ENCODE data around the gene DLG2. TPM values are rescaled to one million over a fixed set of nuclear protein-coding genes. Genes with fewer than 3 reads are reported as not detected.
"Not testable (repeated sequence)": the region's sequence is repeated elsewhere in the genome, so short reads cannot be mapped to it uniquely, and the experiment has no call there.

DLG2 gene
- total RNA-seq, 1 donor from 2014 or later: 2.8 TPM

GRCh38 chr11:85472953-85473352, 154.2 kb downstream of the DLG2 start:
- DNase-seq (ENCODE audit: low spot score): peak; percentile 76

GRCh38 chr11:85464283-85464682, 162.9 kb downstream of the DLG2 start:
- DNase-seq (ENCODE audit: low spot score): no peak

DNA sequence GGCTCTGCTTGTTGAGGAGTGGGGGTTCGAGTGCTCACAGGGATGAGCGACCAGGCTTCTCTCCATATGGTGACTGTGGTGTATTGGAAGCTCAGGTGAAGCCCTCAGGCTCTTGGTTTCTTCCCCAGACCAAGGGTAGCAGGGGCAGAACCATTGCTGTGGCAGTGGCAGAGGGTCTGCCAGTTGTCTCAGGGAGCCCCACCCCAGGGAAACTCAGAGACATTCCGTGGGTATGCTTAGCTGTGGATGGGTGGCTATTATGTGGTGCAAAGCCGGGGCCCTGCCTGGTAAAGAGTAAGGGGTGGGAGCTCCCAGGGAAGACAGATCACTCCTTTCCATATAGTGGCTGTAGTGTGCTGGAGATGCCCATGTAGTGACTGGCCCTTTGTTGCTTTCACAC, 167.8 kb downstream of the DLG2 start:
- DNase-seq (ENCODE audit: low spot score): peak; percentile 69

GRCh38 chr11:85444479-85444878, 182.7 kb downstream of the DLG2 start:
- no peak for DNase-seq (ENCODE audit: low spot score)

GRCh38 chr11:85440273-85440672, 186.9 kb downstream of the DLG2 start:
- DNase-seq (ENCODE audit: low spot score): no peak

DNA sequence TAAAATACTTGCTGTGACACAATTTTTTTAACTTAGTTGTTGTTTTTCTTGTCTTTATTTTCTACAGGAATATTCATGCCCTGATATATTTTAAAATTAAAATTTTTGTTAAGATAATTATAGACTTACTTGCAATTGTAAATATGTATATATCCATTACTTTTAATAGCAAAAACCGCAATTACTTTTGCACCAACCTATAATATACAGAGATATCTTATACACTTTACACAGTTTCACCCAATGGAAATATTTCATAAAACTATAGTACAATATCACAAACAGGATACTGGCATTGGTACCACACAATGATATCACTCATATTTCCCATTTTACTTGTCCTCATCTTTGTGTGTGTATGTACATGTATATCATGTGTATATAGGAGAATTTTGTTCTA, 188.8 kb downstream of the DLG2 start:
- DNase-seq (ENCODE audit: low spot score): no peak

GRCh38 chr11:85431319-85431718, 195.8 kb downstream of the DLG2 start:
- no peak for DNase-seq (ENCODE audit: low spot score)

GRCh38 chr11:85423794-85424193, 203.3 kb downstream of the DLG2 start:
- peak; percentile 41 for DNase-seq (ENCODE audit: low spot score)

DNA sequence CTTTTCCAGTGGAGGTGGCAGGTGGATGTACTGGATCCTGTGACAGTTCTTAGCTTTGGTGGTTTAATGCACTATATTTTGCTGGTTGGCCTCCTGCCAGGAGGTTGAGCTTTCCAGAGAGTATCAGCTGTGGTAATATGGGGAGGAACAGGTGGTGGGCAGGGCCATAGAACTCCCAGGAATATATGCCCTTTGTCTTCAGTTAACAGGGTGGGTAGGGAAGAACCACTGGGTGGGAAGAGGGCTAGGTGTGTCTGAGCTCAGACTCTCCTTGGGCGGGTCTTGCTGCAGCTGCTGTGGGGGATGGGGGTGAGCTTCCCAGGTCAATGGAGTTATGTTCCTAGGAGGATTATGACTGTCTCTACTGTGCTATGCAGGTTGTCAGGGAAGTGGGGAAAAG, 203.8 kb downstream of the DLG2 start:
- no peak for DNase-seq (ENCODE audit: low spot score)

- DNase-seq (ENCODE audit: low spot score): no peak
Observed at GRCh38 chr11:85414175-85414574, 213.0 kb downstream of the DLG2 start.

DNA sequence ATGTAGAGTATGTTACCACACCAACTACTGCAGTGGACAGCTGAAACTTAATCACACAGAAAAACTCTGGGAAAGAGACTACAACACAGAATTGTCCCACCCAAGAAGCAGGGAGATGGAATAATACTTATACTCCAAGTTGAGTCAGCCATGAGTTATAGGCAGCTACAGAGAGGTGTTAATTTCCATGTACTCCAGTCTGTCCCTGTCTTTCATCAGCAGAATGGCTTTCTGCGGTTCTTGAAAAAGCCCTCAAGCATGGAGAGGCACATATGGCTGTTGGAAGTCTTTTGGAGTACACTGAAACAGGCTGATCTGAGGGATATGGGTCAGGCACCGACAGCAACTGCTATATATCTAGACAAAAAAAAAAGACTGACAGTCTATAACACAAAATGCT, 219.5 kb downstream of the DLG2 start:
- DNase-seq (ENCODE audit: low spot score): no peak

DNA sequence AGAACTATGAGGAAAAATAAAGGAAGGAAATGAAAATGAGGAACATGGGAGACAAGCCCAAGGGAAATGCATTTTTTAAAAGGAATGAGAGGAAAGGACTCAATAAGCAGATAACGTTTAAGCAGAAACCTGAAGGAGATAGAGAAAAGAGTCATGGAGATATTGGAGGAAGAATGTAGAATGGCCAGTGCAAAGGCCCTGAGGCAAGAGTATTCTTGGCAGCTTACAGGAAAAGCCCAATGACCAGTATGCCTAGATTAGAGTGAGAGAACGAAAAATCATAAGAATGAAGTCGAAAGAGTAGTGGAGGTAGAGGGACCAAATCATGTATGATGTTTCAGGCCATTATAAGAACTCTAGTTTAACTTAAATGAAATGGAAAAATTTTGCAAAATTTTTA, 220.3 kb downstream of the DLG2 start:
- DNase-seq (ENCODE audit: low spot score): no peak

DNA sequence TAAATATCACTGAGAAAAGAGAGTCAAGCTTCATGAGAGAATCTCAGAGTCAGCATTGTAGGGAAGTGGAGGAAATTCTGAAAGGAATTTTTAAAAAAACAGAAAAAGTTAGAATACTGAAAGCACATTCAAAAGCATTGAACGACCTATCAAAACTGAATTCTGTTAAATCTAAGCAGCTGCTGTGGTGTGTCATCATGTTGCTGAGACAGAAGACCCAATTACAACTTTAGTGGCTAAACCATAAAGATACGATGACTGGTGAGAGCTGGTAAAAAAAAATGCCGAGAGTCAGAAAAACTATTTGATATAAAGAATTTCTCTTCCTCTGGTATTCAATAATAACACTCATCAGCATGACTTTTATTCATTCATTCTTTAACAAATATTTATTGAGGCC, 220.8 kb downstream of the DLG2 start:
- DNase-seq (ENCODE audit: low spot score): no peak

DNA sequence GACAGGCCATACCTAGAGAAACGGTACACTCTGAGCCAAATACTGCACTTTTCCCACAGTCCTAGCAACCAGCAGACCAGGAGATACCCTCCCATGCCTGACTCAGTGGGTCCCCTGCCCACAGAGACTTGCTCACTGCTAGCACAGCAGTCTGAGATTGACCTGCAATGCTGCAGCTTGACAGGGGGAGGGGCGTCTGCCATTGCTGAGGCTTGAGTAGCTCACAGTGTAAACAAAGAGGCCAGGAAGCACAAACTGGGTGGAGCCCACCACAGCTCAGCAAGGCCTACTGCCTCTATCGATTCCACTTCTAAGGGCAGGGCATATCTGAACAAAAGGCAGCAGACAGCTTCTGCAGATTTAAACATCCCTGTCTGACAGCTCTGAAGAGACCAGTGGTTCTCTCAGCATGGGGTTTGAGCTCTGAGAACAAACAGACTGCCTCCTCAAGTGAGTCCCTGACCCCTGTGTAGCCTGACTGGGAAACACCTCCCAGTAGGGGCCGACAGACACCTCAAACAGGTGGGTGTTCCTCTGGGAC, 231.6 kb downstream of the DLG2 start:
- not testable (repeated sequence) for DNase-seq (ENCODE audit: low spot score)

- DNase-seq (ENCODE audit: low spot score): no peak
Observed at GRCh38 chr11:85394283-85394682, 232.9 kb downstream of the DLG2 start.

DNA sequence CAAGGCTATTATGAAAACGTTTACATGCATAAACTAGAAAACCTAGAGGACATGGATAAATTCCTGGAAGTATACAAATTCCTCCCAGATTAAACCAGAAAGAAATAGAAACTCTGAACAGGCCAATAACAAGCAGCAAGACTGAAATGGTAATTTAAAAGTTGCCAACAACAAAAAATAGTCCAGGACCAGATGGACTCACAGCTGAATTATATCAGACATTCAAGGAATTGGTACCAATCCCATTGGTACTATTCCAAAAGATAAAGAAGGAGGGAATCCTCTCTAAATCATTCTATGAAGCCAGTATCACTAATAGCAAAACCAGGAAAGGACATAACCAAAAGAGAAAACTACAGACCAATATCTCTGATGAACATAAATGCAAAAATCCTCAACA, 236.0 kb downstream of the DLG2 start:
- DNase-seq (ENCODE audit: low spot score): no peak

DNA sequence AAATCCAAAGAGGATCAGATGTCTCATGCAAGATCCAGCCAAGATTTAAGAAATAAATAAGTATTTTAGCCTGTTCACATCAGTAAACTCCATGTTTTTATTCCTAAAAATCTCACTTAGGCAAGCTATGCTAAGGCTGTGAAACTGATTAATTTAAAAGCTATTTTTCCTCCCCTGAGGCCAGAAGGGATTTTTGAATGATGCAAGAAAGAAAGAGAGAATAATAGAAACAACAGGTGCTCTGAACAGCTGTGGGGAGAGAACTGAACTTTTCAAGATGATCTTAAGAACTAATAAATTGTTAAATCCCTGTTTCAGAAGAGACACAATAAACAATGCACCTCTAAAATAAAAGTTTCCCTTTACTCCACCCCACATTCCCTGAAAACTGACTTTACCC, 241.6 kb downstream of the DLG2 start:
- DNase-seq (ENCODE audit: low spot score): no peak

GRCh38 chr11:85385111-85385510, 242.0 kb downstream of the DLG2 start:
- DNase-seq (ENCODE audit: low spot score): no peak

DNA sequence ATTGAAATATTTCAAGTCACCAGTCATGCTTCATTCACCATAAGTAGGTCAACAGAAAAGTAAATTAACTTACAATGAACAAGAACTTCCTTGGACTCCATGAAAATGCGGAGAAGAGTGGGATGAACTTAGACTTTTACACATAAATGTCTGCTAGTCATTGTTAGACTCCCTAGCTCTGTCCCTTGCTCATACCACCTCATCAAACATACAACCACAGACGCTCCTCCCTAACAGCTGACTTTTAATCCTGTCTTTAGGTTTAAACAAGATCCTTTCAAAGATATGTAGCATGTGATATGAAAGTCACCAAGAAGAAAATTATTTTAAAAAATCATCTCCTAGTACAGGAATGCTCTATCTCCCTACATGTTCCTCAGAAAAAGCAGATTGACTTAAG, 248.1 kb downstream of the DLG2 start:
- DNase-seq (ENCODE audit: low spot score): no peak

DNA sequence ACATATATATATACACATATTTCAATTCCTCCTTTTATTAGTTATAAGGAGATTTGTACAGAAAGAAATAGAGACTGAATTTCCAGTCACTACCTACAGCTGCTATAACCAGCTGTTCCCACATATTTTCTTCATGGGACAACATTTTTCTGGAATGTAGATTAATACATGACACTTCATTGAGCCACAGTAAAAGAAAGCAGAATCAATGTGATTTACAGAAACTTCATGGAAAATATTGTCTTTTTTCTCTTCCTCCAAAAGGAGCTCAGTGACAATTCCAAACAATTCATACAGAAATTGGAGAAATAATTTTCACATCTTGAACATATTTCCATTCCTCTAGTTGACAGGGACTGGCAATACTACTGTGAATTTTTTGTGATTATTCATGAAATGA, 249.2 kb downstream of the DLG2 start:
- no peak for DNase-seq (ENCODE audit: low spot score)

DNA sequence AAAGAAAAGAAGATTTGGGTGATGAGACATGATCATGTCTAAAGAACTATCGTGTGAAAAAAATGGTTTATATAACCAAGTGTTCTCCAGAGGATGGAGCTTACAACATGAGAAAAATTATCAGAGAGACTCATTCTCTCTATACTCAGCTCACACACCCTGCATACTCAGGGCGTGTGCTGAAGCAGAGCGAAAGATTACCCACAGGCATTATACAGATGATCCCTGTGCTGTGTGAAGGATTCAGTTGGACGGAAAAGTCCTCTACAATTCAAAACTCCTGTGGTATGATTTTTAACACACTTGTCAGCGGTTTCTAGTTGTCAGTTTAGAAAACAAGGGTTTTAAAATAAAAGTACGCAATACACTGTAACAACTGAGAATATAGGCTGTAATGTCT, 267.3 kb downstream of the DLG2 start:
- DNase-seq (ENCODE audit: low spot score): no peak

DNA sequence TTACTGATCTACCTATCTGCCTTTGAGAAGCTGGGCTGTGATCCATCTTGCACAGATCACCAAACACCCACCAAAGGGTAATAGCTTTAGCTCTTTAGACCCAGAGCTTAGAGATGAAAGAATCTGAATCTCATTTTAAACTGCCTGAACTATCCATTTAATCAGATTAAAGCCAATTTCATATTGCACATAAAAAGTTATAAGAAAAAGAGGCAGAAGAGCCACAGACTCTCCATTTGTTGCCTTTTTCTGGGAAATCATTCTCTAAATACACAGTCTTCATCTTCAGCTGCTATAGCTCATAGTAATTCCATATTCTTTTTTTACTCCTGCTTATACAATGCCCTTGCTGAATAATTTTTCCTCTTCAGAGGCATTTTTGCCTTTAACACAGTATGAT, 271.2 kb downstream of the DLG2 start:
- no peak for DNase-seq (ENCODE audit: low spot score)

DNA sequence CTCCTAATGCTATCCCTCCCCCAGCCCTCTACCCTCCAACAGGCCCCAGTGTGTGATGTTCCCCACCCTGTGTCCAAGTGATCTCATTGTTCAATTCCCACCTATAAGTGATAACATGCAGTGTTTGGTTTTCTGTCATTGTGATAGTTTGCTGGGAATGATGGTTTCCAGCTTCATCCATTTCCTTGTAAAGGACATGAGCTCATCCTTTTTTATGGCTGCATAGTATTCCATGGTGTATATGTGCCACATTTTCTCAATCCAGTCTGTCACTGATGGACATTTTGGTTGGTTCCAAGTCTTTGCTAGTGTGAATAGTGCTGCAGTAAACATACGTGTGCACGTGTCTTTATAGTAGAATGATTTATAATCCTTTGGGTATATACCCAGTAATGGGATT, 277.6 kb downstream of the DLG2 start:
- not testable (repeated sequence) for DNase-seq (ENCODE audit: low spot score)

GRCh38 chr11:85348945-85349344, 278.2 kb downstream of the DLG2 start:
- no peak for DNase-seq (ENCODE audit: low spot score)

Data from mesenteric fat pad (tissue), 1 donor.